Keratinocyte (primary cell): ENCODE results near the gene CISTR.

ENCODE experiments used
- EZH2 ChIP-seq: IDR thresholded peaks from one replicate; pipeline ENCODE4 v1.6.1; 2012; ENCODE audit warnings: inconsistent platforms, mild to moderate bottlenecking, low read length, moderate library complexity
- TF ChIP-seq, protein P1 (sequence below), 3 experiments: IDR thresholded peaks in 1 of 3; conservative IDR thresholded peaks in 1 of 3; optimal IDR thresholded peaks in 1 of 3; 2 replicates in 2 of 3; 3 replicates in 1 of 3; pipeline versions ENCODE3 to v1.5.1; 2011; ENCODE audit warnings: low read length in 3 of 3, mild to moderate bottlenecking in 3 of 3, moderate library complexity in 2 of 3, control low read depth in 1 of 3, inconsistent platforms in 1 of 3; ENCODE audit not compliant: insufficient read depth in 2 of 3; ENCODE audit errors: extremely low read depth in 1 of 3

DNA sequence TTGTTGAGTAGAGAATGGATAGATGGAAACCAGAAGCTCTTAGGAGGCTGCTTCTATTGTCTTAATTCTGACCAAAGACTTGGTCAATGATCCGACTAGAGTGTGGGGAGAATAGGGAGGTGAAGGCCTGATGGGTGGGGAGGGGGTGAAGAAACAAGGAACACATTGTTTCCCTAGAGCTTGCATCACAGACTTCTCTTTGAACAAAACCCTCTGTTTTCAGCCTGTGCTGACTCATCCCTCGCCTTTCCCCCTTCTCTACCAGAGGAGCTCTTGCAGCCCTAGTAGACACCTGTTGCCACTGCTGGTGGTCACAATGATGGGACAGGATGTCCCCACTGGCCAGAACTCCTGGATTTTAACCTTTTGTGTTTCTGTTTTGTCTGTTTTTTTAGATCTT, 46.8 kb upstream of the CISTR start:
- TF ChIP-seq EZH2, result no peak
- TF ChIP-seq, protein P1, sequence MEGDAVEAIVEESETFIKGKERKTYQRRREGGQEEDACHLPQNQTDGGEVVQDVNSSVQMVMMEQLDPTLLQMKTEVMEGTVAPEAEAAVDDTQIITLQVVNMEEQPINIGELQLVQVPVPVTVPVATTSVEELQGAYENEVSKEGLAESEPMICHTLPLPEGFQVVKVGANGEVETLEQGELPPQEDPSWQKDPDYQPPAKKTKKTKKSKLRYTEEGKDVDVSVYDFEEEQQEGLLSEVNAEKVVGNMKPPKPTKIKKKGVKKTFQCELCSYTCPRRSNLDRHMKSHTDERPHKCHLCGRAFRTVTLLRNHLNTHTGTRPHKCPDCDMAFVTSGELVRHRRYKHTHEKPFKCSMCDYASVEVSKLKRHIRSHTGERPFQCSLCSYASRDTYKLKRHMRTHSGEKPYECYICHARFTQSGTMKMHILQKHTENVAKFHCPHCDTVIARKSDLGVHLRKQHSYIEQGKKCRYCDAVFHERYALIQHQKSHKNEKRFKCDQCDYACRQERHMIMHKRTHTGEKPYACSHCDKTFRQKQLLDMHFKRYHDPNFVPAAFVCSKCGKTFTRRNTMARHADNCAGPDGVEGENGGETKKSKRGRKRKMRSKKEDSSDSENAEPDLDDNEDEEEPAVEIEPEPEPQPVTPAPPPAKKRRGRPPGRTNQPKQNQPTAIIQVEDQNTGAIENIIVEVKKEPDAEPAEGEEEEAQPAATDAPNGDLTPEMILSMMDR (optimal IDR thresholded peaks at IDR 0.05 in 1 of 3, IDR thresholded peaks at IDR 0.05 in 1 of 3, conservative IDR thresholded peaks at IDR 0.05 in 1 of 3; ENCODE audit: extremely low read depth in 1 of 3, insufficient read depth in 2 of 3, low read length in 3 of 3), result no peak
